Hematopoietic multipotent progenitor cell treated with erythropoietin and hydrocortisone succinate and interleukin-3 and kit ligand, for 4 days (in vitro differentiated cells): ENCODE data around the gene KIAA0825.
A peak's percentile ranks its signal among the peaks of the same experiment; 100 is the strongest.

Experiments used
- DNase-seq: peaks from one replicate; pipeline ENCODE4 v3.0.0-alpha.2; 2015

Gene KIAA0825

DNA sequence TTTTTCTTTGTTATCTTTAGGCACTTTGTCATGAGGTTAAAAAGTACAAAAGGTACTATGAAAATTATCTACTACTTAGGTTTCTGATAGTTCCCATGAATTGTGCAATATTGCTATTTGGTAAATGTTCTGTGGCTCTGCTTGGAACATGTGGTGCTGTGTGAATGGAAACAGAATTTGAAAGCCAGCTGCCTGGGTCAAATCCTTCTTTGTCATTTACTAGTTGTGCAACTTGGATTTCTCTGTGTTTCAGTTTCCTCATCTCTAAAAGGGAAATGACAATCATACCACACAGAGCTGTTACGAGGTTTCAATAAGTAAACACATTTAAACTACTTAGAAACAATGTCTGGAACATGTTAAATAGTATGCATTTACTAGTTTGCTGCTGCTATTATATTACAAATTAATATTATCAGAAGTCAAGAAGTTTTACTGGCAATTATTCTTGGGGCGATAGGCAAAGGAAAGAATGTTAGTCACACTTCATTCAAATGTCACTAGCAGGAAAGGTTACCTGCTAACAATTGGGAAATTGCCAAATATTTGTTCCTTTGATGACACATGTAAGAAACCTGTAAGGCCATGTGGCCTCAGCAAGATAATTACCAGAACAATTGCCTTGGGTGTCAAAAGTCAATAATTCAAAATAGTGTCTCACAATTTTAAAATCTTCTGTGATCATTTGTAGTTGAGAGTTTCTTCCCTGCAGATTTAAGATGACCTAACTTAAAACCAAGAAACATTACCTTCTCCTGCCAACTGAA is 184.8 kb downstream of the KIAA0825 start:
- peak; percentile 74 for DNase-seq

DNA sequence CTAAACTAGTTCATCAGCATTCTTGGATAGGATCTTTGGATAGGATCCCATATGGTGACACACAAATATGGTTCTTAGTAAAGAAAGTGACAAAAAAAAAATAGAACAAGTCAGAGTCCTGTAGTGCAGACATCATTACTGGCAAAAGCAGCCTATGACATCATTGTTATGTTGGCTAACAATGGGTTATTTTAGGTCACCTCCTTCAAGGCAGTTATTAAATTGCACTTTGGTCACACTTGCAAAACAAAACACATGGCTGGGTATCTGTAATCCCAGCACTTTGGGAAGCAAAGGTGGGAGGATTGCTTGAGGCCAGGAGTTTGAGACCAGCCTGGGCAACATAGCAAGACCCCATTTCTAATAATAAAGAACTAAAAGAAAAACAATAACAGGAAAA is 185.9 kb downstream of the KIAA0825 start:
- no peak for DNase-seq

DNA sequence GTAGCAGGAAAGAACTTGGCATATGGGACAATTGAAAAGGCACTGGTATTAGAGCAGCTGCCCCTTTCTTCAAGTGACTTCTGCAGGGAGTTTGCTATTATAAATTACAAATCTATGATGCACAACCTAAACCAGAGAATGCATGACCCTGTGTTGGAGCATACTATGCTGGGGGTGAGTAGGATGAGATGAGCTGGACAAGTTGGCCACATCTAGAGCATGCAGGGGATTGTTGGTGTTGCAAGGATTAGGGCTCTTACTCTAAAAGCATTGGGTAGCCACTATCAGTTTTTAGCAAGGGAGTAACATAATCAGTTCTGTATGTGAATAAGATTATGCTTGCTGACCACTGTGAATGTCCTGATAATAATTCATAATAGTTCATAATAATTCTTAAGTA is 186.7 kb downstream of the KIAA0825 start:
- no peak for DNase-seq

GRCh38 chr5:94429566-94429965 is 188.8 kb downstream of the KIAA0825 start:
- no peak for DNase-seq

GRCh38 chr5:94425396-94425795 is 193.0 kb downstream of the KIAA0825 start:
- DNase-seq = no peak

DNA sequence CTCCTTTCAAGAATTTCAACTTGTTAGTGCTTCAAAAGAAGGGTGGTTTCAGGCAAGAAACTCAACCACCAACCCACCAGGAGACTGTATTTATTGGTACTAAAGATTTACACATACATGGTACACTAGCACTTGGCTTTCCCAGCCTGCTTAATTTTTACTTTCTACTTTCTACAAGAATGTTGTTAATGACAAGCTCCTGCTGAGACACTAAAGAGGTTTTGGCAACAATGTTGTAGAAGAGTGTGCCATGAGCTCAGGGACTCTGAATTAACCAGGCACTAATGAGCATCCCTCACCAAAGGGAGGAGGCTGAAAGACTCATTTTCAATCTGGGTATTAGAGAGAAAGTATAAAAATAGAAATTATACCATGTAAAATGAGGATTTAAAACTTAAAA is 195.0 kb downstream of the KIAA0825 start:
- no peak for DNase-seq

DNA sequence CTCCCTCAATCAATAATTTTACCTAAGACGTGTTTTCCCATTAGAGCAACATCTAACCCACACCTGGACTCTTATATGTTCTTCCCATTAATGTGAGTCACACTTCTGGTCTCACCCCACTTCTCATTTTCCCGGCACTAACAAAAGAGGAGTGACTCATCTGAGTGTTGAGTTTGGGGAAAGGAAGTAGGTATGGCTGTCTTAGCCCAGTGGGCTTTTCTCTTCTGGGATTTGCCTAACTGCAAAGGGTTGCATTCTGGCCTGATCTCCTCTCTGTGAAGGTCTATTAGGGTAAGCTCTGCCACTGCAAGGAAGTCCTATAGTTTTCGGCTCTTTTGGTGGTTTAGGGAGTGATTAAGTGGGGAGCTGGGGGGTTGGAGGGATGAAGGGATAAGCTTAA is 195.6 kb downstream of the KIAA0825 start:
- no peak for DNase-seq

- DNase-seq = peak; percentile 2
These were observed 197.5 kb downstream of the KIAA0825 start for GRCh38 chr5:94420885-94421284.

DNA sequence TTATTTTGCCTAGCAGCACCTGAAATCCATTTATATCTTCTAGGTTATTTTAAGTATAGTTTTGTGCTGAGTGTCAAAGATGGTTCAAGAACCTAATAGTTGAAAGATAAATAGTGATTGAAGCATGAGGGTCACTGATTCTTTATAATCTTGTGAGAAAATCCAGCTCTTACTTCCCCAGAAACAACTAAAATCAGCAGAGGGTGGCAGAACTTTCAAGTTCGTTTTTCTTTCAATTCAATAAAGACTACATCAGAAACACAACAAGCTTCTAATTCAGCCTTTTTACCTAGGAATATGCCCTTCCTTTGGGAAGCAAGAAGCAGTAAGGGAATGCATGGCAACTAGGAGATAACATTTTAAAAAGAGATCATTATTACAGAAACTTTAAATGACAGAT is 202.6 kb downstream of the KIAA0825 start:
- DNase-seq = no peak

DNA sequence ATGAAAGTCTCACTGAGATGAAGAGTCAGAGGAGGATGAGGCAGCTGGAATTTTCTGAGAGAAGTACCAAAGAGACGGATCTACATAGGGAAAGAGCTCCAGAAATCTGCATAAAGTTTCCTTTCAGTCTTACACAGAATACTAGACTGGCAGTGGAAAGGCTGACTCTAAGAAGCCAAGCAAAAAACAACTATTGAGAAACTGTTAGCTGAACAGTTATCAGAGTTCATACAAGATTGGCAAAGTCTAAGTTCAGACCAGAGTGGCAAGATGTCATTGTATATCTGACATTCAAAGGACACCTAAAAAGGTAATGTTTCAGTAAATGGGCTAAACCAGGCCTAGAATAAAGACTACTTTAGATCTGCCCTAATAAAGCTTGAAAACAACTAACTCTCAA is 209.0 kb downstream of the KIAA0825 start:
- DNase-seq = no peak

- no peak for DNase-seq
These were observed 211.4 kb downstream of the KIAA0825 start for GRCh38 chr5:94407023-94407422.

DNA sequence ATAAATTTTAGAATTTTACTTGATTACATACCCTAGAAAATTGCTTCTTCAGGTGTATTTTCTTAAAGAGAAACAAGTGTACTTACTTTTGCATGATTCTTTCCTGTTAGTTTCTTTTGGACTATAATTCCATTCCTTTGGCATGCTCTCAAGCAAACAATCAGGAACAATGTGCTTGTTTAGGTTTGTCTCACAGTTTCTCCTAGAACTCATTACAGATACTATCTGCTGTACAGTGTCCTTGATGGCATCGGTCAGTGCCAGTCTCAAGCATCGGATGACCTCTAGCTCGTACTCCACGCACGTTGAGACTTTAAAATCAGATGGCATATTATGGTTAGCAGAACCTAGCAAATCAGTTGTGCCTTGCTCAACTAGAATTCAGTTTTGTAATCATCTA is 214.9 kb downstream of the KIAA0825 start:
- DNase-seq = no peak

GRCh38 chr5:94402096-94402495 is 216.3 kb downstream of the KIAA0825 start:
- DNase-seq = no peak

DNA sequence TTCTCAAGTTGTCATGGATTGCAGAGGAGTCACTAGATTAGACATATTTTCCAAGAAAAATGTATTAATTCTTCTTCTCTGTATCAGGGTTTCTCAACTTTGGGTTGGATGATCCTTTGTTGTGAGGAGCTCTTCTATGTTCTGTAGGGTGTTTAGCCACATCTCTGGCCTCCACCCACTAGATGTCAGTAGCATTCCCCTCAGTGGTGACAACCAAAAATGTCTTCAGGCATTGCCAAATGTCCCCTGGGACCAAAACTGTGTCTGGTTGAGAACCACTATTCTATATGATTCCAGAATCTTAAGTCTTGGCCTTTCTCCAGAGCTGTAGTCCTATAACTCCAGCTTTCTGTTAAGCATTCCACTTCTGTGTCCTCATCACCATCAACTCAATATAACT is 220.9 kb downstream of the KIAA0825 start:
- DNase-seq = peak; percentile 13

- no peak for DNase-seq
These were observed 221.7 kb downstream of the KIAA0825 start for GRCh38 chr5:94396687-94397086.

GRCh38 chr5:94395468-94395867 is 222.9 kb downstream of the KIAA0825 start:
- DNase-seq = no peak

DNA sequence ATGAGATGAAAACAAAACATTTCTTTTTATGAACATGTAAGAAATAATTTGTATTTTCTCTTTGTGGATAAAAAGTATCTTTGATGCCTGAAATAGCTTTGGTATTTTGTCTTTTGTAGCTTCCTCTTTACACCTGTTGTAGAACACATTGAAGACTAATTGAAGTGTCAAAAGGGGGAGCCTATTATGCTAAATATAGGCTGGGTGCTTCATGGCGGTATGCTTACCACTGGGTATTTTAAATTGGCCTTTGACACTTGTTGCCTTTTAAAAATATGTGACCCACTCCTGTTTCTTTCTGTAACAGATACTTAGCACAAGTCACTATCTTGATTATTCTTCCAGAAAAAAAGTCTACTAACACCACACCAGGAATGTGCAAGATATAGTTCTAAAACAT is 226.4 kb downstream of the KIAA0825 start:
- DNase-seq = no peak

DNA sequence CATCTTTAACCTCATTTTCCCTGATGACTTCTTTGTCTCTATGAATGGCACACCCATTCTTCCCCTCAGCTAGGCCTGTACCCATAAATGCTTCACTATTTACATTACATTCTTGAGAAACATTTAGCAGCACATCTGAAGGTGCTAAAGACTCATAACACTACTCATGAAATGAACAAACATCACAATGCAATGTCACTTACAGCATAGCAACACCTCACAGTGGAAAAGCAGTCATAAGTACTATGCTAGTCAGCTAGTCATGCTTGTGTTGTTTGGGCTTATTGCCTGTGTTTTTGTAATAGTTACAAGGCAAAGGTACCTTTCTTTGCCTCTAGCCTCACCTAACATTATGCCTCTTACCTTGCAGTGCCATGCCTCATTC is 228.9 kb downstream of the KIAA0825 start:
- DNase-seq = no peak

DNA sequence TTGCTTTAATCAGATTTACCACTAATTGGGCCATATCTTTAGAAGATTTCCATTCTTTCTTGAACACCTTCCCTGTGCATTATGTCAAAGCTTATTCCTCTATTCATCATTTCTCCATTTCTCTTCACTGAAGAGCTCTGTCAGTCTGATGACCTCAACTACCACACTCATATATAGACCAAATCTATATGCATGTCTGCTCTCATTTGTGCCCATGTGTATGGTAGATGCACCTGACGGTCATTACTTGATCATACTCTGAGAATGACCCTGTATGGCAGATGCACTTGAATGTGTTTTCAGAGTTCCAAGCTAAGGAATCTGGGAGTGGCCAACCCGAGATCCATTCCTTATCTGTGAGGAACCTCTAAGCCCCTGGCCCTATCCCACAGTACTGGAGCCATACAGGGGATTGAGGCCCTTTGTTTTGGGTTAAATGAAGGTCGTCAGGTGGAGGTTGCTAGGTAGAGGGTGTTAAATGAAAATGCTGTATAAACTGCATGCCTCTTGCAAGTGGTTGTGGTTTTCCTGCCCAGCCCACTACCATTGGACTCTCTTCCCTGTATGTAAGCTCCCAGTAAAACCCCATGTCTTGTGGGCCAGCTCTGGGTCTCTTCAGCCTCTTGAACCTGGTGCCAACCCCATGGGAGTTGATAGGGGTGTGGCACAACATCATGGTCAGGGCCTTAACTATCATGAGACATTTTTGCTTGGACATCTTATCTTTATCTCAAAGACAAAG is 229.5 kb downstream of the KIAA0825 start:
- DNase-seq = no peak

- no peak for DNase-seq
These were observed 232.6 kb downstream of the KIAA0825 start for GRCh38 chr5:94385767-94386166.

DNA sequence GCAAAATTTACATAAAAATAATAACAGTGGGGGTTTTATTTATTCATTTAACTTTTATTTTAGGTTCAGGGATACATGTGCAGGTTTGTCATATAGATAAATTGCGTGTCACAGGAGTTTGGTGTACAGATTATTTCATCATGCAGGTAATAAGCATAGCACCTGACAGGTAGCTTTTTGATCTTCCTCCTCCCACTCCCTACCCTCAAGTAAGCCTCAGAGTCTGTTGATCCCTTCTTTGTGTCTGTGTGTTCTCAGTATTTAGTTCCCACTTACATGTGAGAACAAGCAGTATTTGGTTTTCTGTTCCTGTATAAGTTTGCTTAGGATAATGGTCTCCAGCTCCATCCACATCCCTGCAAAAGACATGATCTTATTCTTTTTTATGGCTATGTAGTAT is 240.3 kb downstream of the KIAA0825 start:
- no peak for DNase-seq

- DNase-seq = peak; percentile 51
These were observed 241.6 kb downstream of the KIAA0825 start for GRCh38 chr5:94376672-94377345.

DNA sequence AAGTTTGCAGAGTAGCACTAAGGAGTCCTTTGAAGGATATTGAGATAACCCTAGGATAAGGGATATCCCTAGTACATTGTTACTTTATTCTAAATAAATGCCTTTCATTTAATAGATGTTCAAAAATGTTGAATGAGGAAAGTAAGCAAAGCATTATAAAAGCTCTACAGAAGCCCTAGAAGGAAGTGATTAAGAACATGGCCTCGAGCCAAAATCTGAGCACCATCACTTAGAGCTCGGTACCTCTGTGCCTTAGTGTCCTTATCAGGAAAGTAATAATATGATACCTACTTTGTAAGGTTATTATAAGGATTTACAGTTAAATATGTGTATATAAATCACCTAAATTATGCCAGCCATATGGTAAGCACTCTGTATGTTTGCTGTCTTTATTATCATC is 242.6 kb downstream of the KIAA0825 start:
- DNase-seq = no peak

DNA sequence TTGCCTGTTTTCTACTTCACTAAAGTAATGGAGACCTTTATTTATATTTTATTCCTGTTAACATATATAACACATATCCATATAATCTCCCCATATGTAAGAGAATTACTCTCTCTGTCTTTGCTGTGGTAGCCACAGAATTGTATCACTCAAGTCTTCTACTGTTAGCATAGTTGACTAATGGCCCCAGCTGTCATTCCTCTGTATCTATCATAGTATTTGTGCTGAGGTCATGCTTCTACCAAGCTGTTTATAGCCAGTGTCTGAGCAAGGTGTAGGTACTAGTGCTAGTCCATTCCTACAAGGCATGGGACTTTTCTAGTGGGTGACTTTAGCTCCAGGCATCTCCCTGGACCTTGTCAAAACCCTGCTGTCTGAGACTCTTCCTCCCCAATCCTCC is 244.1 kb downstream of the KIAA0825 start:
- no peak for DNase-seq
